ENCODE data around the gene TMEM218.

Gene TMEM218

DNA sequence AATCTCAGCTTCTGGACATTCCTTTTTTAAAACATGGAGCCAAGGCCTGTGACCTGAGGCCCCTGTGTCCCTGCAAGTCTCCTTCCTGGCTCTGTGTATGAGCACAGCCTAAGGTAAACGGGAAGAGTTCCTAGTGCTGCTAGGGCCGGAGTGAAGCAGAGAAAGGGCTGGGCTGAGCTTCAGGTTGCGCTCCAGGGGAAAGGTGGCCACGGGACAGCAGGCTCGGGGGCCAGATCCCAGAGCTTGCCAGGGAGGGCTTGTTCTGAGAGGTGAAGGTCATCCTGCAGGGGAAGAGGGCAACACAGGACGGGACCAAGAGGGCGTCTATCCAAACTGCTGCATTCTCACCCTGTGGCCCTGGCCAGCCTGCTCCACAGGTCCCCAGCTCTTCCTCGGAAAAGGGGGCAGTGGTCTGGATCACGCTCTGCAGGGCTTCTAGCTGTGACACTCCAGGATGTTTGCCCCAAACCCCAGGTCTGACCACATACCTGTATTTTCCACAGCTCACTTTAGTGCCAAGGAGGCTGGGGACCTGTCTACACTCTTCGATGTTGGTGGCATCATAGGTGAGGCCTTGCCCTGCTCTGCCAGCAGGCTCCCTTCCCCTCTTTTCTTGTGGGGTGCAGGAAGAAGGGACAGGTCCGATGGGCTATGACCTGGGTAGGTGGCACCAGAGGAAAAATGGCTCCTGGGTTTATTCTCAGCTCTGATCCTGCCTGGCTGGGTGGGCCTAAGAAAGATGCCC, 27.9 kb downstream of the TMEM218 start:
- TF ChIP-seq, protein P1, sequence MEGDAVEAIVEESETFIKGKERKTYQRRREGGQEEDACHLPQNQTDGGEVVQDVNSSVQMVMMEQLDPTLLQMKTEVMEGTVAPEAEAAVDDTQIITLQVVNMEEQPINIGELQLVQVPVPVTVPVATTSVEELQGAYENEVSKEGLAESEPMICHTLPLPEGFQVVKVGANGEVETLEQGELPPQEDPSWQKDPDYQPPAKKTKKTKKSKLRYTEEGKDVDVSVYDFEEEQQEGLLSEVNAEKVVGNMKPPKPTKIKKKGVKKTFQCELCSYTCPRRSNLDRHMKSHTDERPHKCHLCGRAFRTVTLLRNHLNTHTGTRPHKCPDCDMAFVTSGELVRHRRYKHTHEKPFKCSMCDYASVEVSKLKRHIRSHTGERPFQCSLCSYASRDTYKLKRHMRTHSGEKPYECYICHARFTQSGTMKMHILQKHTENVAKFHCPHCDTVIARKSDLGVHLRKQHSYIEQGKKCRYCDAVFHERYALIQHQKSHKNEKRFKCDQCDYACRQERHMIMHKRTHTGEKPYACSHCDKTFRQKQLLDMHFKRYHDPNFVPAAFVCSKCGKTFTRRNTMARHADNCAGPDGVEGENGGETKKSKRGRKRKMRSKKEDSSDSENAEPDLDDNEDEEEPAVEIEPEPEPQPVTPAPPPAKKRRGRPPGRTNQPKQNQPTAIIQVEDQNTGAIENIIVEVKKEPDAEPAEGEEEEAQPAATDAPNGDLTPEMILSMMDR (IDR thresholded peaks at IDR 0.05; ENCODE audit: low read depth, low read length), result no peak
- H3K4me3 ChIP-seq (ENCODE audit: low read depth, low read length), result no peak overlapping the region
- no peak for DNase-seq (ENCODE audit: low read depth, low spot score)
- in situ Hi-C loops (cut with HindIII; ENCODE audit: low sequenced_read_pairs), result no loop called here

DNA sequence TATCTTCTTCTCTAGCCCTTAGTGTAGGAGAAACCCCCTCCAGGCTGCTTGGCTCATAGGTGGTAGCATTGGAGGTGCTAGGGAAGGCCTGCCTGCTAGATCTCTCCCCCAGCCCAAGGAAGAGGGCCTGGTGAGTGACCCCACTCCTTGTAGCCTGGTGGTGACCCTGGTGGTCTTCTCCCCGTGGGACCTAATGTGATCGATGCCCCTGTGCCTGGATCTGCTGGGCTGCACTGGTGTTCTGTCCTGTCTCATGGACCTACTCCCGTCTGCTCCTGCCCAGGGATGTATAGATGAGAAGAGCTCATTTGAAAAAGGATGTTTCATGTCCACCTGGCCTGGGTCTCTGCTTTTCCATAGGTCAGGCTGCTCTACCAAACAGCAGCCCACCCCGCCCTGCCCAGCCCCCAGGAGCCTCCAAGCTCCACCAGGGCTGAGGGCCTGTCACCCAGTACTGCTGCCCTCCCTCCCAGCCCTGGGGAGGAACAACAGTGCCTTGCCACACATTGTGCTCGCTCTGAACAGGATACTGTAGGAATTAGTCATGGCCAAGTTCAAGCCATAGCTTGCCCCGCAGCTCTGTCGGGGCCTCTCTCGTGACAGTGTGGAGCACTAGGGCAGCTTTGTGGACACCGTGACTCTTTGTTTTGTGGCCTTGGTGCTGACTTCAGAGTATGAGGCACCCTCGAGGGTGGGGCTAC, 28.7 kb downstream of the TMEM218 start:
- no peak overlapping the region for H3K4me3 ChIP-seq (ENCODE audit: low read depth, low read length)
- TF ChIP-seq, protein P1 (IDR thresholded peaks at IDR 0.05; ENCODE audit: low read depth, low read length), result no peak
- in situ Hi-C loops (cut with HindIII; ENCODE audit: low sequenced_read_pairs), result no loop called here
- DNase-seq (ENCODE audit: low read depth, low spot score), result peak; percentile 85

DNA sequence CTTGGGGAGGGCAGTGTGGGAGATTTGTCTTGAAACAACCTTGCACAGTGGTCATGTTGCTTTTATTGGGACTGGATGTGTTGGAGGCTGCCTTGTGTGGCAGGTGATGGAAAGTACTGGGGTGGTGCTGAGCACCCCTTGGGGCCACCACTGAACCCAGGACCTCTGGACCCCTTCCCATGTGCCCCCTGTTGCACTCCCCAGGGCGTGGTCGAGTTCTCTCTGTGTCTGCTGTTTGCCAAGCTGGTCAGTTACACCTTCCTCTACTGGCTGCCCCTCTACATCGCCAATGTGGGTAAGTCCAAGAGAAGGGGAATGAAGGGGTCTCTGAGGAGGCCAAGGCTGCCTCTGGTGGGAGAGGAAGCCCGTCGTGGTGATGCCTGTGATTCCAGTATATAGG, 29.4 kb downstream of the TMEM218 start:
- no peak overlapping the region for H3K4me3 ChIP-seq (ENCODE audit: low read depth, low read length)
- TF ChIP-seq, protein P1 (IDR thresholded peaks at IDR 0.05; ENCODE audit: low read depth, low read length), result no peak
- DNase-seq (ENCODE audit: low read depth, low spot score), result no peak
- in situ Hi-C loops (cut with HindIII; ENCODE audit: low sequenced_read_pairs), result no loop called here

DNA sequence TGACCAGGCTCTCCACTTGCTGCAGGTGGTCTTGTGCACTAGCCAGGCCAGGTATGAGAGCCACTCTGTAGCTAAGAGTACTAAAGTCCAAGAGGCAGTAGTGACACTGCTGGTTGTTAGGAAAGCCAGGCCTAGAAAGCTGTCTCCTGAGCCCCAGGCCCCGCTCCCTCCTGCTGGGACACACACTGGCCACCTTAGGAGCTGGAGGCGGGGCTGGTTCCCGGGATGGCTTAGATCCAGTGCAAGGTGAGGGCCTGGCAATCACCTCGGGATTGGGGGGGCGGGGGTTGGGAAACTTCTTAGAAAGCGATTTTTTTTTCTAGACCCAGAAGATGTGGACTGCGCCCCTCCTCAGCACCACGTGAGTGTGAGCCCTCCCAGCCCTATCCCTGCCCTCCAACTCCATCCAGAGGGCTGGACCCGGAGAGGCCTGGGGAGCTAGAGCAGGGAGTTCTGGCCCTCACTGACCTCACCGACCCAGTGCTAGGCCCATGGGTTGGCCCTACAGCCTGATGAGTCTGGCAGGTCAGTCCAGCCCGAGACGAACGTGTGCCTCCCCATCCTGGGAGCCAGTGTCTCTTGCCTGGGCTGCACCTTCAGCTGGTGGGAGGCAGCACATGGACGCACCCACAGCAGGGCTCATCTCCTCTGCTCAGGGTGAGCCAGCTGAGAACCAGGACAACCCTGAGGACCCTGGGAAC, 30.2 kb downstream of the TMEM218 start:
- no peak overlapping the region for H3K4me3 ChIP-seq (ENCODE audit: low read depth, low read length)
- in situ Hi-C loops (cut with HindIII; ENCODE audit: low sequenced_read_pairs), result no loop called here
- DNase-seq (ENCODE audit: low read depth, low spot score), result no peak
- TF ChIP-seq, protein P1 (IDR thresholded peaks at IDR 0.05; ENCODE audit: low read depth, low read length), result no peak

DNA sequence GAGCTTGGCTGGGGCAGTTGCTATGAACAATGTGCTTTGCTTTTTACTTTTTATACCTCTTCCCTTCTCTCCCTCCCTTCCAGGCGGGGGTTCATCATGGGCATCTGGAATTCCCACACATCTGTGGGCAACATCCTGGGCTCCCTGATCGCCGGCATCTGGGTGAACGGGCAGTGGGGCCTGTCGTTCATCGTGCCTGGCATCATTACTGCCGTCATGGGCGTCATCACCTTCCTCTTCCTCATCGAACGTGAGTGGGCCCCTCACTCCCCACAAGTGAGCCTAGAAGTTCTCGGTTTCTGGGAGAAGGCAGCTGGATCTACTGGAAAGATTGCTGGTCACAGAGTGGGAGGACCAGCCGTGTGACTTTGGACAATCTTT, 30.9 kb downstream of the TMEM218 start:
- DNase-seq (ENCODE audit: low read depth, low spot score), result no peak
- in situ Hi-C loops (cut with HindIII; ENCODE audit: low sequenced_read_pairs), result no loop called here
- TF ChIP-seq, protein P1 (IDR thresholded peaks at IDR 0.05; ENCODE audit: low read depth, low read length), result no peak
- H3K4me3 ChIP-seq (ENCODE audit: low read depth, low read length), result no peak overlapping the region

DNA sequence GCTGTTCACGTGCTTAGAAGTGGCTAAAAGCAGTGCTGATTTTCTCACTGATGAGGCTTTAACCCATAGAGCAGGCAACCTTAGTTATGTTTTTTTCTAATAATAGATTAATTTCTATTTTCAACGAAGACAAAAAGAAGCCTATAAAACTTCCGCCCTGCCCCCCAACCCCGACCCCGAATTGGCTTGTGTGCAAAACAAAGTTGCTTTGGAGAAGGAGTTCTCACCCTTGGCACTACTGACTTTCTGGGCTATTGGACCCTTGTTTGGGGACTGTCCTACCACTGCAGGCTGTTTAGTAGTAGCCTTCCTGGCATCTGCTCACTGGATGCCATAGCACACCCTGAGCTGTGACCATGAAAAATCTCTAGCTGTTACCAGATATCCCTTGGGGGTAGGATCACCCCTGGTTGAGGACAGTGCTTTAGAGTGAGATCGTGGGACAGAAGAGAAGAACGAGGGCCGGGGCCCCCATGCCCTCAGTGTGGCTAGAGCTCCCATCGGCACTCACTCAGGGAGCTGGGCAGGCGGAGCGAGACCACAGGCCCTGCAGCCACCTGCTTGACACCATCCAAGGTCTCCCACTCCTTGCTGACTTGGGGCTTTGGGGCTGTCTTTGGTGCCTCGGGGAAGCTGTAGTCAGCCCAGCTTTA, 31.4 kb downstream of the TMEM218 start:
- no peak overlapping the region for H3K4me3 ChIP-seq (ENCODE audit: low read depth, low read length)
- in situ Hi-C loops (cut with HindIII; ENCODE audit: low sequenced_read_pairs), result no loop called here
- DNase-seq (ENCODE audit: low read depth, low spot score), result no peak
- TF ChIP-seq, protein P1 (IDR thresholded peaks at IDR 0.05; ENCODE audit: low read depth, low read length), result no peak
